Neural progenitor cell (in vitro differentiated cells): ENCODE measurements around the gene C2. TPM values are rescaled to one million over a fixed set of nuclear protein-coding genes. Genes with fewer than 3 reads are reported as not detected.

Experiments
- DNase-seq: peaks from one replicate; pipeline ENCODE4 v3.0.0-alpha.2; 2016; ENCODE audit warnings: low spot score
- H2AFZ ChIP-seq: fragments of 200-600 bp; sonication (generic); replicated peaks from 2 replicates; pipeline ENCODE4 v1.6.1; 2016; ENCODE audit warnings: antibody characterized with exemption
- H3F3A ChIP-seq: fragments of 200-600 bp; sonication (generic); 2 replicates; pipeline ENCODE4 v1.6.1; 2016; ENCODE audit warnings: antibody characterized with exemption, low read depth
- H3K27ac ChIP-seq: fragments of 200-600 bp; sonication (generic); 2 replicates; pipeline ENCODE4 v1.5.1; 2016; ENCODE audit warnings: mild to moderate bottlenecking
- H3K27me3 ChIP-seq: fragments of 200-600 bp; sonication (generic); 2 replicates; pipeline ENCODE4 v1.6.1; 2016; ENCODE audit warnings: mild to moderate bottlenecking, moderate library complexity
- H3K36me3 ChIP-seq: fragments of 200-600 bp; sonication (generic); 2 replicates; pipeline ENCODE4 v1.5.1; 2016
- H3K4me1 ChIP-seq: fragments of 200-600 bp; sonication (generic); 2 replicates; pipeline ENCODE4 v1.6.1; 2016; ENCODE audit warnings: mixed run types
- H3K4me2 ChIP-seq: fragments of 200-600 bp; sonication (generic); 2 replicates; pipeline ENCODE4 v1.6.1; 2016
- H3K4me3 ChIP-seq: fragments of 200-600 bp; sonication (generic); 2 replicates; pipeline ENCODE4 v1.5.1; 2016
- H3K79me2 ChIP-seq: fragments of 200-600 bp; sonication (generic); 2 replicates; pipeline ENCODE4 v1.6.1; 2016; ENCODE audit warnings: low read depth
- H3K9ac ChIP-seq: fragments of 200-600 bp; sonication (generic); 2 replicates; pipeline ENCODE4 v1.6.1; 2016
- H3K9me3 ChIP-seq: fragments of 200-600 bp; sonication (generic); 2 replicates; pipeline ENCODE4 v1.5.1; 2016; ENCODE audit warnings: low read depth
- H4K20me1 ChIP-seq: fragments of 200-600 bp; sonication (generic); 2 replicates; pipeline ENCODE4 v1.6.1; 2016; ENCODE audit warnings: low read depth
- H3K27ac Mint-ChIP-seq: 3 replicates; pipeline ENCODE4 v1.8.0; 2021; ENCODE audit warnings: mixed read lengths
- H3K27me3 Mint-ChIP-seq: 2 replicates; pipeline ENCODE4 v1.8.0; 2022; ENCODE audit warnings: low read depth, mild to moderate bottlenecking, inconsistent platforms, moderate library complexity, mixed read lengths; ENCODE audit not compliant: insufficient read depth
- H3K36me3 Mint-ChIP-seq: 3 replicates; pipeline ENCODE4 v1.8.0; 2021; ENCODE audit warnings: mixed read lengths
- H3K4me1 Mint-ChIP-seq: 3 replicates; pipeline ENCODE4 v1.8.0; 2021; ENCODE audit warnings: mixed read lengths
- H3K4me3 Mint-ChIP-seq: 3 replicates; pipeline ENCODE4 v1.8.0; 2021; ENCODE audit warnings: mild to moderate bottlenecking, moderate library complexity, mixed read lengths
- H3K9me3 Mint-ChIP-seq: 3 replicates; pipeline ENCODE4 v1.8.0; 2020; ENCODE audit warnings: mixed read lengths
- EZH2 ChIP-seq: fragments of 200-600 bp; sonication (generic); IDR thresholded peaks from 2 replicates; pipeline ENCODE4 v1.6.1; 2017; ENCODE audit warnings: antibody characterized with exemption, mild to moderate bottlenecking, moderate library complexity
- EZH2phosphoT487 ChIP-seq: fragments of 200-600 bp; sonication (generic); IDR thresholded peaks from 2 replicates; pipeline ENCODE4 v1.6.1; 2017; ENCODE audit warnings: antibody characterized with exemption
- total RNA-seq: library from RNA; depleted of rRNA; stranded (reverse); fragments of >200 nt; gene quantifications from 2 replicates; pipeline ENCODE4 v1.2.3, GENCODE V29; 2015; ENCODE audit warnings: low replicate concordance
- TF ChIP-seq, protein P1 (sequence below): fragments of 200-600 bp; sonication (generic); IDR thresholded peaks from 2 replicates; pipeline ENCODE4 v1.5.1; 2017; ENCODE audit warnings: antibody characterized with exemption, mild to moderate bottlenecking

C2 gene
- total RNA-seq, 1 donor from 2014 or later: 1.1 TPM

DNA sequence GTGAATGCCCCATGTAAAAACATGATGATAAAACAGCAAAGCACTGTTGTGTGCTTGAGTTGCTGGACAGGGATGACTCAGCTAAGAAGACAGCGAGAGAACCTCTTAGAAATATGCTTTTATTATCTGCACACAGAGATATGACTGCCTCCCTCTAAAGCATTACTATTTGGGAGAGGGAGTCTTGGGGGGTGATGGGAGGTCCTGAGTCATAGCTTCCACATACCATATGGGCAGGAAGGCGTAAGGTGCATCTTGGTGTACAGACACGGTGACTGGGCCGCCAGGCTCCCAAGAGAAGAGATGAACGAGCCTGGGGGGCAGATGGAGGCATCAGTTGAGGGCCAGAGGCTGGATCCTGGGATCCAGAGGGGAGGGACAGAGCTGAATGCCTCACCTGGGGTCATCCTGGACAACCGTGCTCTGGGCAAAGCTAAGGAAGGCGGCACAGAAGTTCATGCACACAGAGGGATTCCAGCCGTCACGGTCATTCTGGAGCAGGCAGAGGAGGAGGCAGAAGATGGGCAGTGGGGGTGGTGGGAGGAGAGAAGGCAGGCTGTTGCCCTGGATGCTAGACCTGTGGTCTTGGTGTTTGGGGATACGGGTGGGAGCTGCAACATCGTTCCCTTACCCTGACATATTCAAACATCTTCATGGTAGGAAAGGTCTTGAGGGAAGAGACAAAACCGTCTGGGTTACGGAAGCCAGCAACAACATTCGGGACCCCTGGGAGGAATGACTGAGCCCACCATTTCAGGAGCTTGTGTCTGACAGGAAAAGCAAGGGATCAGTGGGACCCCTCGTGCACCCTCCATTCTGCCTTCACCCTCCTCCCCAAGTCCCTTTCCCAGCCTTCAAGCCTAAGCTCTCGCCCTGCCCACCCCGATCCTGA lies 42.4 kb downstream of the C2 start:
- TF ChIP-seq EZH2 (no peak), EZH2phosphoT487 (no peak)
- TF ChIP-seq, protein P1, sequence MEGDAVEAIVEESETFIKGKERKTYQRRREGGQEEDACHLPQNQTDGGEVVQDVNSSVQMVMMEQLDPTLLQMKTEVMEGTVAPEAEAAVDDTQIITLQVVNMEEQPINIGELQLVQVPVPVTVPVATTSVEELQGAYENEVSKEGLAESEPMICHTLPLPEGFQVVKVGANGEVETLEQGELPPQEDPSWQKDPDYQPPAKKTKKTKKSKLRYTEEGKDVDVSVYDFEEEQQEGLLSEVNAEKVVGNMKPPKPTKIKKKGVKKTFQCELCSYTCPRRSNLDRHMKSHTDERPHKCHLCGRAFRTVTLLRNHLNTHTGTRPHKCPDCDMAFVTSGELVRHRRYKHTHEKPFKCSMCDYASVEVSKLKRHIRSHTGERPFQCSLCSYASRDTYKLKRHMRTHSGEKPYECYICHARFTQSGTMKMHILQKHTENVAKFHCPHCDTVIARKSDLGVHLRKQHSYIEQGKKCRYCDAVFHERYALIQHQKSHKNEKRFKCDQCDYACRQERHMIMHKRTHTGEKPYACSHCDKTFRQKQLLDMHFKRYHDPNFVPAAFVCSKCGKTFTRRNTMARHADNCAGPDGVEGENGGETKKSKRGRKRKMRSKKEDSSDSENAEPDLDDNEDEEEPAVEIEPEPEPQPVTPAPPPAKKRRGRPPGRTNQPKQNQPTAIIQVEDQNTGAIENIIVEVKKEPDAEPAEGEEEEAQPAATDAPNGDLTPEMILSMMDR: no peak
- no peak for DNase-seq
- Mint-ChIP-seq H3K36me3 (peaks cover 30% of the 10 kb centered on the region), H3K4me1 (peaks cover 23% of the 10 kb centered on the region), H3K9me3 (no peaks in the 10 kb centered on the region), H3K27me3 (peaks cover 10% of the 10 kb centered on the region), H3K4me3 (peak overlapping the region; percentile 88), H3K27ac (no peak overlapping the region)
- no peaks in the 10 kb centered on the region for H3K36me3 ChIP-seq
- H4K20me1 ChIP-seq: no peaks in the 10 kb centered on the region
- peaks cover 24% of the 10 kb centered on the region for H3F3A ChIP-seq
- H3K4me3 ChIP-seq: no peak overlapping the region
- no peaks in the 10 kb centered on the region for H3K27me3 ChIP-seq
- no peak overlapping the region for H2AFZ ChIP-seq
- no peak overlapping the region for H3K27ac ChIP-seq
- H3K79me2 ChIP-seq: peaks cover 31% of the 10 kb centered on the region
- no peak overlapping the region for H3K4me2 ChIP-seq
- peaks cover 7% of the 10 kb centered on the region for H3K4me1 ChIP-seq
- no peak overlapping the region for H3K9ac ChIP-seq
- H3K9me3 ChIP-seq: no peaks in the 10 kb centered on the region

DNA sequence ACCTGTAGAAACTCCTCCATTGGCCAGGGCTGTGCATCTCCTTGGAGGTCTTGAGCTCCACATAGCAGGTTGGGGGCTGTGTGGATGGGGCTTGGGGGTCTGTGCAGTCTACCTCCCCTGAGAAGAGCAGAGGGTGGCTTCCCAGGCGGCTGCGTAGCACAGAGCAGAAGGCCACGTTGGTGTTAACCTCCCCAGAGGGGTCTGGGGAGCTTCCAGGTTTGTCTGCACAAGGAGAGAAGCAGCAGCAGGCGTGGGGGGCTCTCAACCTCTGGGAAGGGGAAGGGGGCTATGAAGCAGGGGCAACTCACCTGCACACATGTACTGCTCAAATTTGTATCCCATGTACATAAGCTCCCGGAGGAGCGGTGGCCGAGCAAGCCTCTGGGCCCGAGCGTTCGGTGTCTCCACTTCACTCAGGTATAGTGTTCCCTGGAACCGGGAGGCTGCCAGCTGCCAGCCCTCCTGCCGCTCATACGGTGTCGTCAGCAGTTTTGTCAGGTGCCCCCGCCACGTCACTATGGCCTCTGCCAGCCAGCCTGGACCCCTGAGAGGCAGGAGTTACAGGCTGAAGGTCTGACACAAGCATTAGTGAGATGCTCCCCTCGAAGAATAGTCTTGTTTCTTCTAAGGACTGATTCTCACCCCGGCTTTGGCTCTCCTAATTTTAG lies 43.2 kb downstream of the C2 start:
- no peaks in the 10 kb centered on the region for H4K20me1 ChIP-seq
- H3K4me3 ChIP-seq: peak overlapping the region; percentile 68
- H3K27me3 Mint-ChIP-seq: peaks cover 10% of the 10 kb centered on the region
- peaks cover 35% of the 10 kb centered on the region for H3K36me3 Mint-ChIP-seq
- H2AFZ ChIP-seq: no peak overlapping the region
- peaks cover 4% of the 10 kb centered on the region for H3K9me3 Mint-ChIP-seq
- peak overlapping the region; percentile 88 for H3K4me3 Mint-ChIP-seq
- H3F3A ChIP-seq: peaks cover 24% of the 10 kb centered on the region
- no peak for TF ChIP-seq EZH2phosphoT487
- no peak for TF ChIP-seq EZH2
- TF ChIP-seq, protein P1: no peak
- peaks cover 23% of the 10 kb centered on the region for H3K4me1 Mint-ChIP-seq
- peaks cover 7% of the 10 kb centered on the region for H3K4me1 ChIP-seq
- peak overlapping the region; percentile 82 for H3K4me2 ChIP-seq
- DNase-seq: no peak
- no peaks in the 10 kb centered on the region for H3K36me3 ChIP-seq
- no peak overlapping the region for H3K27ac ChIP-seq
- no peaks in the 10 kb centered on the region for H3K9me3 ChIP-seq
- H3K9ac ChIP-seq: peak overlapping the region; percentile 57
- H3K27ac Mint-ChIP-seq: no peak overlapping the region
- no peaks in the 10 kb centered on the region for H3K27me3 ChIP-seq
- peaks cover 31% of the 10 kb centered on the region for H3K79me2 ChIP-seq

DNA sequence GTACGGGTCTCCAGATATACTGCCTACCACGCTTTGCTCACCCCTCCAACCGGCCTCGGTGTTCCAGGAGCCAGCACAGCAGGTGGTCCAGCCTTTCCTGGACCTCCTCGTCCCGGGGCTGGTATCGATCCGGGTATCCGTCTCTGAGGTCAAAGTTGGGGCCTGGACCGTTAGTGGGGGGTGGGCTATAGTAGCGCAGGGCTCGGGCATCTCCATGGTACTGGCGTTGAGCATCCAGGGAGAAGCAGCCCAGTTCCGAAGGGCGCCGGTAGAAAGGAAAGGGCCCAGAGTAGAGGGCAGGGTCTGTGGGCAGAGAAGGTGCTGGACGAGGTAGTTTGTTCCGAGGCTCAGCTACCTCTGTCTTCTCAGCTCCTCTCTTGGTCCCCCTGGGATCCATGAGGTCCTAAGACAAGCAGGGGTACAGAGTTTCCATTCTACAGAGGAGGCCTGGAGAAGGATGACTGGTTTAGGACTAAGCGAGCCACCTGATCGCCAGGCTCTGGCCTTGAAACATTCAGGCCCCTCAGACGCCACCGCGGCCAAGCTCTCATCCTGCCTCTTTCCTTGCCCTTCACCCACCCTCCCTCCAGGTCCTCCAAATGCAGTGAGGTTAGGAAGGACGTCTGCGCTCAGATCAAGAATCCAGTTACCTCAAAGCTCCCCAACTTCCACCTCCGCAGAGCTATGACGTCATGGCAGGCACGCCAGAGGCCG lies 43.9 kb downstream of the C2 start:
- Histone ChIP-seq H2AFZ (peak overlapping the region; percentile 96), H3K36me3 (no peaks in the 10 kb centered on the region)
- H3K4me3 Mint-ChIP-seq: peak overlapping the region; percentile 88

More for the DNA sequence above, 43.9 kb downstream of the C2 start:
- H3K4me2 ChIP-seq: peak overlapping the region; percentile 82
- H3F3A ChIP-seq: peaks cover 24% of the 10 kb centered on the region
- H3K4me3 ChIP-seq: peak overlapping the region; percentile 68
- peak; percentile 4 for DNase-seq
- Mint-ChIP-seq H3K27me3 (peaks cover 10% of the 10 kb centered on the region), H3K4me1 (peaks cover 23% of the 10 kb centered on the region), H3K9me3 (peaks cover 4% of the 10 kb centered on the region), H3K27ac (peak overlapping the region; percentile 96), H3K36me3 (peaks cover 35% of the 10 kb centered on the region)
- peaks cover 31% of the 10 kb centered on the region for H3K79me2 ChIP-seq
- TF ChIP-seq, protein P1: no peak
- TF ChIP-seq EZH2phosphoT487 (no peak), EZH2 (no peak)
- no peaks in the 10 kb centered on the region for H4K20me1 ChIP-seq
- H3K27ac ChIP-seq: peak overlapping the region; percentile 96
- no peaks in the 10 kb centered on the region for H3K27me3 ChIP-seq
- peak overlapping the region; percentile 57 for H3K9ac ChIP-seq
- no peaks in the 10 kb centered on the region for H3K9me3 ChIP-seq
- peaks cover 7% of the 10 kb centered on the region for H3K4me1 ChIP-seq
